Measurements from ENCODE around the gene SLC9A1. TPM values are rescaled to one million over a fixed set of nuclear protein-coding genes. Genes with fewer than 3 reads are reported as not detected.

SLC9A1 gene
- polyA plus RNA-seq, 1 donor (not counting 4 experiments of a cell fraction or from before 2014, with no cell fraction given): 12.4 TPM

GRCh38 chr1:27179379-27179778 is 24.5 kb upstream of the SLC9A1 start:
- H3K9ac ChIP-seq (ENCODE audit: control insufficient read depth, extremely low read depth, insufficient read depth, low read length): no peak overlapping the region
- peaks cover 2% of the 10 kb centered on the region for H3K9me3 ChIP-seq (ENCODE audit: control insufficient read depth, low read depth, low read length)
- H3K4me2 ChIP-seq (ENCODE audit: control insufficient read depth, extremely low read depth, insufficient read depth, low read depth, low read length): no peak overlapping the region
- FAIRE-seq (no peak), DNase-seq (ENCODE audit: low read depth, low spot score) (no peak)
- no peaks in the 10 kb centered on the region for H3K4me1 ChIP-seq (ENCODE audit: control insufficient read depth, extremely low read depth, insufficient read depth, low read length)
- TF ChIP-seq, protein P1, sequence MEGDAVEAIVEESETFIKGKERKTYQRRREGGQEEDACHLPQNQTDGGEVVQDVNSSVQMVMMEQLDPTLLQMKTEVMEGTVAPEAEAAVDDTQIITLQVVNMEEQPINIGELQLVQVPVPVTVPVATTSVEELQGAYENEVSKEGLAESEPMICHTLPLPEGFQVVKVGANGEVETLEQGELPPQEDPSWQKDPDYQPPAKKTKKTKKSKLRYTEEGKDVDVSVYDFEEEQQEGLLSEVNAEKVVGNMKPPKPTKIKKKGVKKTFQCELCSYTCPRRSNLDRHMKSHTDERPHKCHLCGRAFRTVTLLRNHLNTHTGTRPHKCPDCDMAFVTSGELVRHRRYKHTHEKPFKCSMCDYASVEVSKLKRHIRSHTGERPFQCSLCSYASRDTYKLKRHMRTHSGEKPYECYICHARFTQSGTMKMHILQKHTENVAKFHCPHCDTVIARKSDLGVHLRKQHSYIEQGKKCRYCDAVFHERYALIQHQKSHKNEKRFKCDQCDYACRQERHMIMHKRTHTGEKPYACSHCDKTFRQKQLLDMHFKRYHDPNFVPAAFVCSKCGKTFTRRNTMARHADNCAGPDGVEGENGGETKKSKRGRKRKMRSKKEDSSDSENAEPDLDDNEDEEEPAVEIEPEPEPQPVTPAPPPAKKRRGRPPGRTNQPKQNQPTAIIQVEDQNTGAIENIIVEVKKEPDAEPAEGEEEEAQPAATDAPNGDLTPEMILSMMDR (optimal IDR thresholded peaks at IDR 0.05 in 1 of 3, IDR thresholded peaks at IDR 0.05 in 1 of 3, conservative IDR thresholded peaks at IDR 0.05 in 1 of 3; ENCODE audit: extremely low read depth in 1 of 3, insufficient read depth in 2 of 3, low read length in 3 of 3): no peak
- TF ChIP-seq EZH2 (IDR thresholded peaks at IDR 0.05; ENCODE audit: low read length): no peak
- no peak overlapping the region for H3K27ac ChIP-seq (ENCODE audit: control insufficient read depth, insufficient read depth, low read length)
- no peaks in the 10 kb centered on the region for H3K79me2 ChIP-seq (ENCODE audit: control insufficient read depth, insufficient read depth, low read length)
- no peaks in the 10 kb centered on the region for H3K36me3 ChIP-seq (ENCODE audit: control insufficient read depth in 2 of 2, extremely low read depth in 1 of 2, insufficient read depth in 2 of 2, low read length in 2 of 2)
- no peak overlapping the region for H2AFZ ChIP-seq (ENCODE audit: control insufficient read depth, low read length)
- no peaks in the 10 kb centered on the region for H3K9me1 ChIP-seq (ENCODE audit: control insufficient read depth, extremely low read depth, insufficient read depth, low read length)
- H3K27me3 ChIP-seq (ENCODE audit: control insufficient read depth, extremely low read depth, insufficient read depth, low read length): no peaks in the 10 kb centered on the region
- no peak overlapping the region for H3K4me3 ChIP-seq (ENCODE audit: control insufficient read depth in 2 of 3, extremely low read depth in 1 of 3, insufficient read depth in 2 of 3, low read depth in 1 of 3, low read length in 3 of 3)
- dilution Hi-C loops (cut with MboI; ENCODE audit: extremely low pct_ligation_motif_present, low sequenced_read_pairs): no loop called here
- H4K20me1 ChIP-seq (ENCODE audit: control insufficient read depth, extremely low read depth, insufficient read depth, low read length): no peaks in the 10 kb centered on the region

DNA sequence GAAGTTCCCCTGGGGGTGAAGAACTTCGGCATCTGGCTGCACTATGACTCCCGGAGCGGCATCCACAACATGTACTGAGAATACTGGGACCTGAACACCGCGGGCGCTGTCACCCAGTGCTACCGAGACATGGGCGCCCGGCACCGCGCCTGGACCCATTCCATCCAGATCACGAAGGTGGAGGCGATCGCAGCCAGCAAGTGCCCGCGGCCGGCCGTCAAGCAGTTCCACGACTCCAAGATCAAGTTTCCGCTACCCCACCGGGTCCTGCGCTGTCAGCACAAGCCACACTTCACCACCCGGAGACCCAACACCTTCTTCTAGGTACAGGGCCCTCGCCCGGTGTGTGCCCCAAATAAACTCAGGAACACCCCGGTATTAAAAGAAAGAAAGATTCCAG is 22.0 kb upstream of the SLC9A1 start:
- Histone ChIP-seq H3K4me3 (ENCODE audit: control insufficient read depth in 2 of 3, extremely low read depth in 1 of 3, insufficient read depth in 2 of 3, low read depth in 1 of 3, low read length in 3 of 3) (no peak overlapping the region), H3K79me2 (ENCODE audit: control insufficient read depth, insufficient read depth, low read length) (no peaks in the 10 kb centered on the region), H3K4me2 (ENCODE audit: control insufficient read depth, extremely low read depth, insufficient read depth, low read depth, low read length) (no peak overlapping the region), H4K20me1 (ENCODE audit: control insufficient read depth, extremely low read depth, insufficient read depth, low read length) (no peaks in the 10 kb centered on the region), H3K36me3 (ENCODE audit: control insufficient read depth in 2 of 2, extremely low read depth in 1 of 2, insufficient read depth in 2 of 2, low read length in 2 of 2) (no peaks in the 10 kb centered on the region), H3K9ac (ENCODE audit: control insufficient read depth, extremely low read depth, insufficient read depth, low read length) (no peak overlapping the region), H3K4me1 (ENCODE audit: control insufficient read depth, extremely low read depth, insufficient read depth, low read length) (no peaks in the 10 kb centered on the region), H3K9me1 (ENCODE audit: control insufficient read depth, extremely low read depth, insufficient read depth, low read length) (no peaks in the 10 kb centered on the region), H3K27me3 (ENCODE audit: control insufficient read depth, extremely low read depth, insufficient read depth, low read length) (no peaks in the 10 kb centered on the region), H2AFZ (ENCODE audit: control insufficient read depth, low read length) (no peak overlapping the region), H3K27ac (ENCODE audit: control insufficient read depth, insufficient read depth, low read length) (no peak overlapping the region), H3K9me3 (ENCODE audit: control insufficient read depth, low read depth, low read length) (no peaks in the 10 kb centered on the region)
- dilution Hi-C loops (cut with MboI; ENCODE audit: extremely low pct_ligation_motif_present, low sequenced_read_pairs): no loop called here
- DNase-seq (ENCODE audit: low read depth, low spot score) (no peak), FAIRE-seq (no peak)
- TF ChIP-seq EZH2 (IDR thresholded peaks at IDR 0.05; ENCODE audit: low read length): no peak
- TF ChIP-seq, protein P1 (optimal IDR thresholded peaks at IDR 0.05 in 1 of 3, IDR thresholded peaks at IDR 0.05 in 1 of 3, conservative IDR thresholded peaks at IDR 0.05 in 1 of 3; ENCODE audit: extremely low read depth in 1 of 3, insufficient read depth in 2 of 3, low read length in 3 of 3): no peak

Measured in keratinocyte (primary cell).